Heart left ventricle (tissue), 16 donors: ENCODE data around the gene KRTCAP2. TPM values are rescaled to one million over a fixed set of nuclear protein-coding genes. Genes with fewer than 3 reads are reported as not detected.

Experiments used
- ATAC-seq, 4 donors: fragments of 200-7000 bp; cut with Tn5 transposase; one replicate each; pipeline ENCODE4 v1.9.1; 2020 to 2022; ENCODE audit warnings: moderate library complexity in 4 of 4, mild to moderate bottlenecking in 3 of 4, moderate number of reproducible peaks in 1 of 4
- DNase-seq, 5 donors: peaks; one replicate each; pipeline ENCODE4 v3.0.0-alpha.2; 2020
- H3K27ac ChIP-seq, 12 donors: fragments of 200-600 bp; sonication (generic) in 4 of 12; one replicate each; pipeline versions ENCODE4 v1.5.0 to v1.8.0; 2016 to 2022; ENCODE audit warnings: mild to moderate bottlenecking in 2 of 12
- H3K27me3 ChIP-seq, 9 donors: fragments of 200-600 bp; sonication (generic) in 2 of 9; one replicate each; pipeline versions ENCODE4 v1.5.1 to v1.8.0; 2016 to 2022; ENCODE audit warnings: mild to moderate bottlenecking in 3 of 9
- H3K36me3 ChIP-seq, 9 donors: fragments of 200-600 bp; sonication (generic) in 2 of 9; one replicate each; pipeline versions ENCODE4 v1.5.0 to v1.8.0; 2018 to 2022; ENCODE audit warnings: mild to moderate bottlenecking in 2 of 9
- H3K4me1 ChIP-seq, 12 donors: fragments of 200-600 bp; sonication (generic) in 4 of 12; one replicate each; pipeline versions ENCODE4 v1.5.0 to v1.8.0; 2016 to 2022; ENCODE audit warnings: mild to moderate bottlenecking in 3 of 12
- H3K4me3 ChIP-seq, 12 donors: fragments of 200-600 bp; sonication (generic) in 4 of 12; one replicate each; pipeline versions ENCODE4 v1.5.0 to v1.8.0; 2017 to 2022; ENCODE audit warnings: mild to moderate bottlenecking in 9 of 12, moderate library complexity in 4 of 12
- H3K9me3 ChIP-seq, 12 donors: fragments of 200-600 bp; sonication (generic) in 4 of 12; one replicate each; pipeline versions ENCODE4 v1.5.0 to v1.8.0; 2016 to 2022; ENCODE audit warnings: mild to moderate bottlenecking in 1 of 12
- CTCF ChIP-seq, 12 donors: fragments of 200-600 bp; sonication (generic) in 4 of 12; IDR thresholded peaks; one replicate each; pipeline versions ENCODE4 v1.5.0 to v1.8.0; 2018 to 2022; ENCODE audit warnings: antibody characterized with exemption in 12 of 12, mild to moderate bottlenecking in 5 of 12
- POLR2A ChIP-seq, 2 donors: fragments of 450-650 bp; IDR thresholded peaks; one replicate each; pipeline ENCODE4 v1.6.1; 2017; ENCODE audit warnings: antibody characterized with exemption in 2 of 2, mild to moderate bottlenecking in 2 of 2, moderate library complexity in 2 of 2
- WGBS, 4 donors: extraction: QIAGEN DNeasy Blood & Tissue Kit in 2 of 4; methylation state at CpG; one replicate each; pipeline versions ENCODE4 v1.1.5 to v1.1.7; 2013 to 2018; 5-methylcytosine and 5-hydroxymethylcytosine counted together
- intact Hi-C, 10 donors: fragments of 100-400 bp; cut with DNase I; formaldehyde crosslinking; loops; one replicate each; pipeline versions ENCODE4 v1.11.1 to v1.14.2; 2022
- polyA plus RNA-seq, 2 donors: library from polyadenylated mRNA; stranded (reverse); fragments of 200-250 nt; gene quantifications; one replicate each; pipeline ENCODE4 v1.2.3, GENCODE V29; 2013
- total RNA-seq, 9 donors: library from RNA; depleted of rRNA in 2 of 9; stranded (reverse); fragments of >200 nt in 2 of 9; fragmentation: NEBNext Ultra II Directional in 3 of 9; extraction: Animal tissue kit (Norgen Biotek cat#: 25700) in 3 of 9; gene quantifications; one replicate each; pipeline versions ENCODE4 v1.1.0 to v1.2.4, GENCODE V29; 2016 to 2023
- donor health status: ischemic (EF 13 %, LVEDD 7.1; RV severe dilation, severe dysfunction).
- donor health status: healthy with polysubstance abuse.
- donor health status: DM: no; HTN: yes; CAD: no.
- donor health status: DM: no; HTN: no; CAD: no.
- donor health status: ischemic (EF 25% LVEDD 6.9; RV normal size, moderate dysfunction).
- donor health status: ischemic (EF 25% LVEDD 5.7; RV mildly dilated, moderate dysfunction).
- donor health status: healthy.
- donor health status: DM: yes; HTN: yes; CAD: no.
- donor health status: ischemic (EF 35%, LVEDD 5.7; RV mildly dilated, moderate dysfunction).
- donor health status: nonischemic (EF 11% LVEDD 7.7; RV severe dilation, severe dysfunction).
- donor health status: DM: yes; HTN: yes; CAD: no.
- donor health status: PGD.
- donor health status: ischemic (EF 29% LVEDD 5.4; RV normal size, mild dysfunction).
- donor health status: nonischemic (EF 23%, LVEDD 6.1; RV moderate dilation, normal function).

KRTCAP2 gene
- total and polyA plus RNA-seq, 11 donors = 106 to 283 (median 134) TPM

DNA sequence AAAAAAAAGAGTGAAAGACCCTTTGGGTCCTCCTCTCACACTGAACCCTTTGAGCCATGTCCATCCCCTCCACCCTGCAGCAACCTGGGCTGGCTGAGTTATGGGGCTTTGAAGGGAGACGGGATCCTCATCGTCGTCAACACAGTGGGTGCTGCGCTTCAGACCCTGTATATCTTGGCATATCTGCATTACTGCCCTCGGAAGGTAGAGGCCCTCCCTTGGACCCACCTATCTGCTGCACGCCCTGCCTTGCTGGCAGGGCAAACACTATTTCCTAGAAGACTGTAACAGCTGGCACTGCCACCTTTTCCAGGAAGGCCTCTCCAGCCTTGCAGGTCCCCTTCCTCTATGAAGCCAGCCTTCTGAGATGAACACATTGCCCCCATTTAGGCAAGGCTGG, 36.4 kb downstream of the KRTCAP2 start:
- peaks cover 16 to 74% (median 58%) of the 10 kb centered on the region in 12 donors for H3K4me1 ChIP-seq
- peak overlapping the region in 11 of 12 donors; percentile 90 to 99 (median 97) for H3K27ac ChIP-seq
- no peak for TF ChIP-seq POLR2A (IDR thresholded peaks at IDR 0.05)
- no peak for TF ChIP-seq CTCF (IDR thresholded peaks at IDR 0.05)
- intact Hi-C loops = loop anchor here in 2 of 10 donors (2.0 to 5.0 kb wide), 2 partner anchors 36 to 74 kb away; partner anchors contain the start of genes EFNA4 (in 1 of the 2), KRTCAP2 (in 1 of the 2) and TRIM46 (in 1 of the 2)
- ATAC-seq = no peak
- peak overlapping the region in 11 of 12 donors; percentile 47 to 86 (median 60) for H3K4me3 ChIP-seq
- H3K27me3 ChIP-seq = no peaks in the 10 kb centered on the region
- no peaks in the 10 kb centered on the region for H3K9me3 ChIP-seq
- peaks cover 0 to 45% (median 32%) of the 10 kb centered on the region in 9 donors for H3K36me3 ChIP-seq
- WGBS, 4 donors = 34 to 47% (median 44%) methylated on average over 6 of the region's 6 CpGs
- DNase-seq = no peak

DNA sequence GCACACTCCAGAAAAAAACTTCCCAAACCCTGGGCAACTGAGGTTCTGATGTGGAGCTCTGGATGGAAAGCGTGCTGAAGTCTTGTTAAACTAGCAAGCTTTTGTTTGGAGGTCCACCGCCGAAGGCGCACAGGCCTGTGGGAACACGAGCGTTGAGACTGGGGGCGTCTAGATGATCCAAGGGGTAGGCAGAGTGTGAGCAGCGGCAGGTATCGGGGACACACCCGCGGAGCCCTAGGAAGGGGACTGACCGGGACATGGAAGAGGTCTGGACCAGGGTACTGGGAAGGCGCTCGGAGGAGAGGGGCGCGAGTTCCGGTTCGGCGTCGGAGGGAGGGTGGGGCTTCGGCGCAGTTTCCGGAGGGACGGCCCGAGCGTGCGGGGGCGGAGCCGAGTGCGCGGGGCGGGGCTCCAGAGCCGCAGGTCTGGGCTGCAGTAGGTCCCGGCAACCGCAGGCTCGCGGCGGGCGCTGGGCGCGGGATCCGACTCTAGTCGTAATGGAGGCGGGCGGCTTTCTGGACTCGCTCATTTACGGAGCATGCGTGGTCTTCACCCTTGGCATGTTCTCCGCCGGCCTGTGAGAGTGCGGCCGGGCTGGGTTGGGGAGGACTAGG, 37.6 kb downstream of the KRTCAP2 start, which contains the start of gene SLC50A1:
SLC50A1 (plus strand) TSS at position 438 of the 614 bp plus-strand sequence; CDS start at position 498, 60 bp downstream.
- Histone ChIP-seq H3K27me3 (no peaks in the 10 kb centered on the region), H3K4me3 (peak within 1 kb of the TSS; percentile 47 to 86 (median 60)), H3K36me3 (peaks cover 0 to 53% (median 39%) of the 10 kb centered on the region in 9 donors), H3K27ac (peak within 1 kb of the TSS; percentile 90 to 99 (median 98)), H3K9me3 (no peaks in the 10 kb centered on the region), H3K4me1 (peaks cover 21 to 86% (median 67%) of the 10 kb centered on the region in 12 donors)
- intact Hi-C loops = loop anchor here in 2 of 10 donors (2.0 to 5.0 kb wide), 2 partner anchors 37 to 73 kb away; partner anchors contain the start of genes EFNA4 (in 1 of the 2), KRTCAP2 (in 1 of the 2) and TRIM46 (in 1 of the 2)
- peak; percentile 56 to 91 for TF ChIP-seq POLR2A (IDR thresholded peaks at IDR 0.05)
- TF ChIP-seq CTCF (IDR thresholded peaks at IDR 0.05) = peak in 8 of 12 donors; percentile 17 to 55 (median 35)
- ATAC-seq = peak; percentile 91 to 93 (median 92)
- DNase-seq = peak; percentile 95 to 97 (median 96)
- 0% methylated on average over 22 to 52 of the region's 52 CpGs for WGBS, 4 donors

- Histone ChIP-seq H3K9me3 (no peaks in the 10 kb centered on the region), H3K27ac (peak overlapping the region; percentile 90 to 99 (median 98)), H3K27me3 (peaks cover 0 to 2% (median 0%) of the 10 kb centered on the region in 9 donors), H3K36me3 (peaks cover 0 to 53% (median 39%) of the 10 kb centered on the region in 9 donors), H3K4me3 (peak overlapping the region in 11 of 12 donors; percentile 47 to 86 (median 60)), H3K4me1 (peaks cover 21 to 85% (median 67%) of the 10 kb centered on the region in 12 donors)
- peak; percentile 86 to 96 (median 90) for DNase-seq
- intact Hi-C loops = loop anchor here in 1 of 10 donors (5.0 kb wide), 1 partner anchor 37 kb away; the partner anchor contains the start of genes KRTCAP2 and TRIM46
- peak; percentile 61 to 86 (median 81) for ATAC-seq
- TF ChIP-seq POLR2A (IDR thresholded peaks at IDR 0.05) (peak in 1 of 2 donors; percentile 6), CTCF (IDR thresholded peaks at IDR 0.05) (no peak)
- 4 to 7% (median 6%) methylated on average over 18 of the region's 18 CpGs for WGBS, 4 donors
Measured at GRCh38 chr1:155134880-155135414, 38.2 kb downstream of the KRTCAP2 start.

GRCh38 chr1:155134322-155134721, 38.8 kb downstream of the KRTCAP2 start:
- peaks cover 21 to 79% (median 63%) of the 10 kb centered on the region in 12 donors for H3K4me1 ChIP-seq
- TF ChIP-seq POLR2A (IDR thresholded peaks at IDR 0.05) (peak in 1 of 2 donors; percentile 2), CTCF (IDR thresholded peaks at IDR 0.05) (no peak)
- 36 to 60% (median 40%) methylated on average over 1 of the region's 1 CpG for WGBS, 4 donors
- no peaks in the 10 kb centered on the region for H3K9me3 ChIP-seq
- H3K27me3 ChIP-seq = peaks cover 0 to 7% (median 0%) of the 10 kb centered on the region in 9 donors
- peaks cover 0 to 57% (median 39%) of the 10 kb centered on the region in 9 donors for H3K36me3 ChIP-seq
- DNase-seq (no peak), ATAC-seq (no peak)
- intact Hi-C loops = no loop called here
- peak overlapping the region; percentile 90 to 99 (median 98) for H3K27ac ChIP-seq
- peak overlapping the region in 7 of 12 donors; percentile 57 to 86 (median 66) for H3K4me3 ChIP-seq
